Right ventricle myocardium inferior (tissue), 1 donor: ENCODE results near the gene MTSS2. TPM values are rescaled to one million over a fixed set of nuclear protein-coding genes. Genes with fewer than 3 reads are reported as not detected.
A peak's percentile ranks its signal among the peaks of the same experiment; 100 is the strongest.

Experiments
- ATAC-seq: fragments of 200-7000 bp; cut with Tn5 transposase; one replicate; pipeline ENCODE4 v1.9.1; 2020; ENCODE audit warnings: mild to moderate bottlenecking, moderate library complexity
- DNase-seq: peaks from one replicate; pipeline ENCODE4 v3.0.0; 2021; ENCODE audit errors: missing footprints
- intact Hi-C: fragments of 100-400 bp; cut with DNase I; formaldehyde crosslinking; loops from one replicate; pipeline ENCODE4 v1.11.0; 2022
- total RNA-seq: library from RNA; stranded (reverse); fragmentation: NEBNext Ultra II Directional; extraction: Animal tissue kit (Norgen Biotek cat#: 25700); gene quantifications from one replicate; pipeline ENCODE4 v1.2.1, GENCODE V29; 2021
- donor health status: DM: no; HTN: yes; CAD: no; lungs with severe emphysema.

The MTSS2 gene
- total RNA-seq, 1 donor from 2014 or later = 88.4 TPM

GRCh38 chr16:70691223-70692129 lies 5.6 kb upstream of the MTSS2 start:
- ATAC-seq (peak; percentile 15), DNase-seq (peak; percentile 86)
- intact Hi-C loops = loop anchor here (2.0 kb wide), 1 partner anchor 39 kb away; no protein-coding TSS in a partner anchor

- no peak for ATAC-seq
- intact Hi-C loops = loop anchor here (2.0 kb wide), 1 partner anchor 47 kb away; no protein-coding TSS in a partner anchor
Observed at GRCh38 chr16:70689970-70690891, 4.4 kb upstream of the MTSS2 start.

GRCh38 chr16:70689035-70689969 lies 3.4 kb upstream of the MTSS2 start:
- intact Hi-C loops = loop anchor here (2.0 kb wide), 1 partner anchor 47 kb away; no protein-coding TSS in a partner anchor
- no peak for ATAC-seq

More at GRCh38 chr16:70689970-70690891, 4.4 kb upstream of the MTSS2 start:
- DNase-seq = peak; percentile 44

GRCh38 chr16:70688246-70688742 lies 2.4 kb upstream of the MTSS2 start:
- peak; percentile 84 for DNase-seq
- intact Hi-C loops = loop anchor here (2.0 kb wide), 1 partner anchor 49 kb away; no protein-coding TSS in a partner anchor
- ATAC-seq = peak; percentile 45

More at GRCh38 chr16:70689035-70689969, 3.4 kb upstream of the MTSS2 start:
- peak; percentile 67 for DNase-seq

GRCh38 chr16:70687671-70688245 lies 1.9 kb upstream of the MTSS2 start:
- ATAC-seq = no peak
- intact Hi-C loops = loop anchor here (2.0 kb wide), 1 partner anchor 49 kb away; no protein-coding TSS in a partner anchor
- peak; percentile 70 for DNase-seq

- intact Hi-C loops = no loop called here
- DNase-seq = peak; percentile 63
- ATAC-seq = no peak
Observed at GRCh38 chr16:70687102-70687511, 1.3 kb upstream of the MTSS2 start.

- intact Hi-C loops = no loop called here
- no peak for ATAC-seq
- DNase-seq = peak; percentile 63
Observed at GRCh38 chr16:70686376-70687101, 686 bp upstream of the MTSS2 start.

- ATAC-seq (peak; percentile 0), DNase-seq (peak; percentile 69)
- intact Hi-C loops = no loop called here
Observed at GRCh38 chr16:70685061-70685937, 554 bp downstream of the MTSS2 start.

GRCh38 chr16:70684146-70685060 lies 1.4 kb downstream of the MTSS2 start:
- no peak for ATAC-seq
- DNase-seq = peak; percentile 63
- intact Hi-C loops = no loop called here

GRCh38 chr16:70683146-70683944 lies 2.5 kb downstream of the MTSS2 start:
- intact Hi-C loops = no loop called here
- DNase-seq = peak; percentile 65

GRCh38 chr16:70682239-70683145 lies 3.4 kb downstream of the MTSS2 start:
- intact Hi-C loops = no loop called here
- DNase-seq = peak; percentile 66

More at GRCh38 chr16:70683146-70683944, 2.5 kb downstream of the MTSS2 start:
- ATAC-seq = no peak

GRCh38 chr16:70681382-70682238 lies 4.2 kb downstream of the MTSS2 start:
- DNase-seq (peak; percentile 60), ATAC-seq (no peak)
- intact Hi-C loops = loop anchor here (2.0 kb wide), 2 partner anchors 57 to 89 kb away; no protein-coding TSS in a partner anchor

More at GRCh38 chr16:70682239-70683145, 3.4 kb downstream of the MTSS2 start:
- no peak for ATAC-seq
